ENCODE measurements around the gene GOLGA8T. TPM values are rescaled to one million over a fixed set of nuclear protein-coding genes. Genes with fewer than 3 reads are reported as not detected.
"Not testable (repeated sequence)": the region's sequence is repeated elsewhere in the genome, so short reads cannot be mapped to it uniquely, and the experiment has no call there.

GOLGA8T gene
- total RNA-seq, 1 donor from 2014 or later, result 0.32 TPM

DNA sequence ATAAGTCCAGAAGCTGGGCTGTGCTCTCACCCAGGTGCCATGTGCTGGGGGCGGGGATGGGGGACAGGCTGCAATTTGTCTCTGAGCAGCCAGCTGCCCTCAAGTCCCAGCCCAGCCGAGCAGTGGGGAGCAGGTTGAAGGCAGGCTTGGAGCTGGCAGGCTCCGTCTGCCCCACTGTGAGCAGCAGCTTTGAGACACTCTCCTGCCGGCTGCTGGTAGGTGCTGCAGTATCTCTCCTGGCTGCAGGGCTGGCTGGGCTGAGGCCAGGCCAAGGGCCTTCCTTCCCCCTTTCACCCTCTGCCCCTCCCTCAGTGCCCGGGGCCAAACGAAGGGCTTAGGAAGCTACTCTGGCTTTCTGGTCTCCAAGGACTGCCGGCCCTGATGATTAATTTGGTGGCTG is 50.6 kb downstream of the GOLGA8T start:
- not testable (repeated sequence) for H3K79me2 ChIP-seq (ENCODE audit: insufficient read depth, low read length); H2AFZ ChIP-seq (ENCODE audit: low read depth, low read length); H3K4me1 Mint-ChIP-seq (ENCODE audit: low read depth, unreplicated experiment); DNase-seq (ENCODE audit: low read depth); H3K27ac ChIP-seq (ENCODE audit: low read depth, low read length); H3K4me3 ChIP-seq (ENCODE audit: insufficient read depth, low read depth, low read length); H3K4me2 ChIP-seq (ENCODE audit: low read length); H3K9me3 Mint-ChIP-seq (ENCODE audit: unreplicated experiment); H3K27me3 Mint-ChIP-seq (ENCODE audit: low read depth, unreplicated experiment); H3K27ac Mint-ChIP-seq (ENCODE audit: unreplicated experiment); H3K9ac ChIP-seq (ENCODE audit: low read length); FAIRE-seq; H3K9me3 ChIP-seq (ENCODE audit: insufficient read depth, low read depth, low read length); H3K4me3 Mint-ChIP-seq (ENCODE audit: unreplicated experiment); H3K4me1 ChIP-seq (ENCODE audit: insufficient read depth, low read length); H4K20me1 ChIP-seq (ENCODE audit: insufficient read depth, low read length); H3K36me3 Mint-ChIP-seq (ENCODE audit: low read depth, unreplicated experiment); H3K27me3 ChIP-seq (ENCODE audit: insufficient read depth, low read length); H3K36me3 ChIP-seq (ENCODE audit: insufficient read depth, low read length)

GRCh38 chr15:30187429-30187828 is 52.6 kb downstream of the GOLGA8T start:
- not testable (repeated sequence) for FAIRE-seq; H3K27me3 Mint-ChIP-seq (ENCODE audit: low read depth, unreplicated experiment); H3K4me1 Mint-ChIP-seq (ENCODE audit: low read depth, unreplicated experiment); DNase-seq (ENCODE audit: low read depth); H3K4me3 Mint-ChIP-seq (ENCODE audit: unreplicated experiment); H4K20me1 ChIP-seq (ENCODE audit: insufficient read depth, low read length); H3K4me1 ChIP-seq (ENCODE audit: insufficient read depth, low read length); H3K4me3 ChIP-seq (ENCODE audit: insufficient read depth, low read depth, low read length); H3K4me2 ChIP-seq (ENCODE audit: low read length); H2AFZ ChIP-seq (ENCODE audit: low read depth, low read length); H3K27me3 ChIP-seq (ENCODE audit: insufficient read depth, low read length); H3K36me3 ChIP-seq (ENCODE audit: insufficient read depth, low read length); H3K27ac Mint-ChIP-seq (ENCODE audit: unreplicated experiment); H3K36me3 Mint-ChIP-seq (ENCODE audit: low read depth, unreplicated experiment); H3K9me3 Mint-ChIP-seq (ENCODE audit: unreplicated experiment); H3K9me3 ChIP-seq (ENCODE audit: insufficient read depth, low read depth, low read length); H3K9ac ChIP-seq (ENCODE audit: low read length); H3K27ac ChIP-seq (ENCODE audit: low read depth, low read length); H3K79me2 ChIP-seq (ENCODE audit: insufficient read depth, low read length)

- H3K4me2 ChIP-seq (ENCODE audit: low read length); H3K9ac ChIP-seq (ENCODE audit: low read length); H3K9me3 ChIP-seq (ENCODE audit: insufficient read depth, low read depth, low read length); H2AFZ ChIP-seq (ENCODE audit: low read depth, low read length); H3K4me1 Mint-ChIP-seq (ENCODE audit: low read depth, unreplicated experiment); DNase-seq (ENCODE audit: low read depth); H3K4me3 ChIP-seq (ENCODE audit: insufficient read depth, low read depth, low read length); H3K79me2 ChIP-seq (ENCODE audit: insufficient read depth, low read length); H3K4me3 Mint-ChIP-seq (ENCODE audit: unreplicated experiment); H3K27me3 ChIP-seq (ENCODE audit: insufficient read depth, low read length); H4K20me1 ChIP-seq (ENCODE audit: insufficient read depth, low read length); H3K36me3 Mint-ChIP-seq (ENCODE audit: low read depth, unreplicated experiment); H3K27ac ChIP-seq (ENCODE audit: low read depth, low read length); FAIRE-seq; H3K27ac Mint-ChIP-seq (ENCODE audit: unreplicated experiment); H3K9me3 Mint-ChIP-seq (ENCODE audit: unreplicated experiment); H3K4me1 ChIP-seq (ENCODE audit: insufficient read depth, low read length); H3K27me3 Mint-ChIP-seq (ENCODE audit: low read depth, unreplicated experiment); H3K36me3 ChIP-seq (ENCODE audit: insufficient read depth, low read length): not testable (repeated sequence)
Observed at GRCh38 chr15:30189754-30190153, 54.9 kb downstream of the GOLGA8T start.

DNA sequence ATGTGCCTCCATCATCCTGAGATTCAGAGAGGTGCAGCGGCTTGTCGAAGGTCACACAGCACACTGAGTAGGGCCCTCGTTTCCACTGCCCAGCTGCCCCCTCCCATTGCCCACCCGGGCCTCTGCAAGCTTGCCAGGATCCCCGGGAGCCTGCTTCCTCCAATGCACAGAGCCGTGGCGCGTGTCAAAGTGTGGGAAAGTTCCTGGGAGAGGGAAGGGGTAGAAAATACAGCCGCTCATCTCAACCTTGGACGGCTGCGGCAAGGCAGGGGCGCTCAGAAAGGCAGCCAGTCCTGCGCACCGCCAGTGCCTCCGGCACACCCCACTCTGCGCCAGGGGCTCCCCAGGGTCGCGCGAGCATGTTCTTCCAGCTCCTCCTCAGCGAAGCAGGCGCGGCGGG is 56.3 kb downstream of the GOLGA8T start:
- not testable (repeated sequence) for H3K27ac Mint-ChIP-seq (ENCODE audit: unreplicated experiment); DNase-seq (ENCODE audit: low read depth); H3K79me2 ChIP-seq (ENCODE audit: insufficient read depth, low read length); H3K36me3 ChIP-seq (ENCODE audit: insufficient read depth, low read length); H3K4me3 ChIP-seq (ENCODE audit: insufficient read depth, low read depth, low read length); H3K4me2 ChIP-seq (ENCODE audit: low read length); H3K4me1 ChIP-seq (ENCODE audit: insufficient read depth, low read length); H3K27me3 ChIP-seq (ENCODE audit: insufficient read depth, low read length); H4K20me1 ChIP-seq (ENCODE audit: insufficient read depth, low read length); H3K9me3 Mint-ChIP-seq (ENCODE audit: unreplicated experiment); H2AFZ ChIP-seq (ENCODE audit: low read depth, low read length); H3K36me3 Mint-ChIP-seq (ENCODE audit: low read depth, unreplicated experiment); FAIRE-seq; H3K9me3 ChIP-seq (ENCODE audit: insufficient read depth, low read depth, low read length); H3K9ac ChIP-seq (ENCODE audit: low read length); H3K27ac ChIP-seq (ENCODE audit: low read depth, low read length); H3K27me3 Mint-ChIP-seq (ENCODE audit: low read depth, unreplicated experiment); H3K4me3 Mint-ChIP-seq (ENCODE audit: unreplicated experiment); H3K4me1 Mint-ChIP-seq (ENCODE audit: low read depth, unreplicated experiment)

DNA sequence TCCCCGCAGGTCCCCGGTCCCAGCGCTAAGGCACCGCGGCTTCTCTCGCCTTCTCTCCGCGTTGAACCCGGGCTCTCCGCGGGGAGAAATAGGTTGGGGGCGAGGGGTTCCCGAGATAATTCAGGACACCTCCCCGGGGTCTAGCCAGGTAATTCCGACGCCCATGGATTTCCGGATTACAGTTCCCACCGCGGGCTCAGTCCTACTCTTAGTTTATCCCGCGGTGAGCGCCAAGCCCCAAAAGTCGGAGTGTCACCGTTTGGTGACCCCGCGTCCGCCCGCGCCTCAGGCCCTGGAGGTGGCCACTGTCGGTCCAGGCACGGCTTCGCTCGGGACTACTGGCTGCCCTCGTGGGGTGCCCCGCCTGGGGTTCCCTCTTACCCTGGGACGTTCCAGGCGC is 56.8 kb downstream of the GOLGA8T start:
- not testable (repeated sequence) for H3K36me3 Mint-ChIP-seq (ENCODE audit: low read depth, unreplicated experiment)

GRCh38 chr15:30192119-30192745 is 57.4 kb downstream of the GOLGA8T start:
- not testable (repeated sequence) for H3K36me3 ChIP-seq (ENCODE audit: insufficient read depth, low read length); H3K9me3 Mint-ChIP-seq (ENCODE audit: unreplicated experiment); H3K9ac ChIP-seq (ENCODE audit: low read length); H3K36me3 Mint-ChIP-seq (ENCODE audit: low read depth, unreplicated experiment); H3K4me1 ChIP-seq (ENCODE audit: insufficient read depth, low read length); H4K20me1 ChIP-seq (ENCODE audit: insufficient read depth, low read length); H3K4me2 ChIP-seq (ENCODE audit: low read length); H2AFZ ChIP-seq (ENCODE audit: low read depth, low read length); H3K9me3 ChIP-seq (ENCODE audit: insufficient read depth, low read depth, low read length); H3K27me3 ChIP-seq (ENCODE audit: insufficient read depth, low read length); H3K79me2 ChIP-seq (ENCODE audit: insufficient read depth, low read length); H3K27ac Mint-ChIP-seq (ENCODE audit: unreplicated experiment); H3K27me3 Mint-ChIP-seq (ENCODE audit: low read depth, unreplicated experiment); DNase-seq (ENCODE audit: low read depth); H3K27ac ChIP-seq (ENCODE audit: low read depth, low read length); H3K4me3 ChIP-seq (ENCODE audit: insufficient read depth, low read depth, low read length); H3K4me3 Mint-ChIP-seq (ENCODE audit: unreplicated experiment); H3K4me1 Mint-ChIP-seq (ENCODE audit: low read depth, unreplicated experiment); FAIRE-seq

More for the DNA sequence above, 56.8 kb downstream of the GOLGA8T start:
- not testable (repeated sequence) for DNase-seq (ENCODE audit: low read depth); H3K79me2 ChIP-seq (ENCODE audit: insufficient read depth, low read length); H3K27ac ChIP-seq (ENCODE audit: low read depth, low read length); H3K4me1 ChIP-seq (ENCODE audit: insufficient read depth, low read length); H3K27ac Mint-ChIP-seq (ENCODE audit: unreplicated experiment); H3K9me3 ChIP-seq (ENCODE audit: insufficient read depth, low read depth, low read length); H3K9ac ChIP-seq (ENCODE audit: low read length); FAIRE-seq; H3K4me3 Mint-ChIP-seq (ENCODE audit: unreplicated experiment); H3K4me1 Mint-ChIP-seq (ENCODE audit: low read depth, unreplicated experiment); H2AFZ ChIP-seq (ENCODE audit: low read depth, low read length); H3K27me3 ChIP-seq (ENCODE audit: insufficient read depth, low read length); H3K9me3 Mint-ChIP-seq (ENCODE audit: unreplicated experiment); H3K27me3 Mint-ChIP-seq (ENCODE audit: low read depth, unreplicated experiment); H4K20me1 ChIP-seq (ENCODE audit: insufficient read depth, low read length); H3K4me2 ChIP-seq (ENCODE audit: low read length); H3K4me3 ChIP-seq (ENCODE audit: insufficient read depth, low read depth, low read length); H3K36me3 ChIP-seq (ENCODE audit: insufficient read depth, low read length)

All from astrocyte (in vitro differentiated cells and primary cell).